ENCODE data around the gene A2M.

The A2M gene

DNA sequence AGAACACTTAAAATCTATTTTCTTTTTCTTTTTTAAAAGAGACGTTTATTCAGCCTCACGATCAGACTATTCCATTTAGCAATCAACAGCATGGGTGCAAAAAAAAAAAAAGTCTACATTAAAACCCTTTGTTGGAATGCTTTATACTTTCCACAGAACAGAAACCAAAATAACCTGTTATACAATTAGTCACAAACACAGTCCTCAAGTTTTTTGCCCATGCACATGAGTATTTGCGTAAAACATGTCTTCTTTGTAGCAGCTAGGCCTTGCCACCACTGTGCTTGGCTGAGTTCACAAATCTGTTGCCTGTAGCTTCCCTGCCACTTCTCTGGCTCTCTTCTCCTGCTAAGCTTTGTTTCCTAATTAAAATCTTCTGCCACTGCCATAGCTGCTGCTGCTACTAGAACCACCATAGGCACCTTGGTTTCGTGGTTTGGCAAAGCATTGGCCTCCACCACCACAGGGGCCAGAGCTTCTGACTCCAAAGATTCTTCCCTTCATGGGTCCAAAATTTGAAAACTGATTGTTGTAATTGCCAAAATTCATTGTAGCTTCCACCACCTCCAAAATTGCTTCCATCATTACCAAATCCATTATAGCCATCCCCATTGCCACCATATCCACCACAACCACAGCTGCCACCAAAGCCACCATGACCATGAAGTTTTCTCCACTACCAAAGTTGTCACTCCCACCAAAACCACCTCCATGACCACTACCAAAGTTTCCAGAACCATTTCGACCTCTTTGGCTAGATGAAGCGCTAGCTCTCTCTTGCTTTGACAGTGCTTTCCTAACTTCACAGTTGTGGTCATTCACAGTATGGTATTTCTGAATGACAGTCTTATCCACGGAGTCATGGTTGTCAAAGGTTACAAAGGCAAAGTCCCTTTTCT lies 88.3 kb downstream of the A2M start:
- peak overlapping the region; percentile 57 to 62 for H3K4me3 Mint-ChIP-seq
- ATAC-seq (replicated peaks), result no peak

DNA sequence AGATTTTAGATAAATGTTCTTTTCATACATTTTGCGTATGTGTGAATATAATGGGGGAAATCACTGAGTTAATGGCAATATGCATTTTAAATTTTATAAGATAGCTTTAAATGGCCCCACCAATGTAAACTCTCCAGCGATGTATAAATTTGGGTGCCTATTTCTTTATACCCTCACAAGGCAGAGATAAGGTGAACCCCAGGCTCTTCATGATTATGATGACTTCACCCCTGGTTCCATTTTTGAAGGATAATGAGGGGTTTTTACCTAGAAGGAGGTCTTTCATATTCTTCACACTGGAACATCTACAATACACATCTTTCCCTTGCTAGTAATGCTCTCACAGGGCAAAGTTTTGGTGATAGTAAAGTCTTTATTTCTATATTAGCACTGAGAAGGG lies 91.2 kb downstream of the A2M start:
- H3K27ac Mint-ChIP-seq, result no peak overlapping the region
- DNase-seq, result no peak
- H3K4me1 Mint-ChIP-seq (ENCODE audit: low read depth in 2 of 2), result peaks cover 25 to 29% of the 10 kb centered on the region in 2 donors
- peaks cover 0 to 3% of the 10 kb centered on the region in 2 donors for H3K9me3 Mint-ChIP-seq
- peak; percentile 1 for ATAC-seq (replicated peaks)
- H3K27me3 Mint-ChIP-seq, result no peaks in the 10 kb centered on the region
- H3K36me3 Mint-ChIP-seq (ENCODE audit: insufficient read depth), result peaks cover 20% of the 10 kb centered on the region
- H3K4me3 Mint-ChIP-seq, result no peak overlapping the region

More for the DNA sequence above, 88.3 kb downstream of the A2M start:
- Mint-ChIP-seq H3K4me1 (ENCODE audit: low read depth in 2 of 2) (peaks cover 28 to 40% of the 10 kb centered on the region in 2 donors), H3K36me3 (ENCODE audit: insufficient read depth) (peaks cover 32% of the 10 kb centered on the region), H3K27ac (peak overlapping the region in 1 of 2 donors; percentile 90), H3K9me3 (peaks cover 0 to 3% of the 10 kb centered on the region in 2 donors), H3K27me3 (no peaks in the 10 kb centered on the region)
- peak; percentile 14 to 28 (median 22) for DNase-seq

- Mint-ChIP-seq H3K36me3 (ENCODE audit: insufficient read depth) (peaks cover 7% of the 10 kb centered on the region), H3K4me1 (ENCODE audit: low read depth in 2 of 2) (peaks cover 14 to 16% of the 10 kb centered on the region in 2 donors), H3K27me3 (no peaks in the 10 kb centered on the region), H3K27ac (no peak overlapping the region), H3K9me3 (no peaks in the 10 kb centered on the region), H3K4me3 (peak overlapping the region in 1 of 2 donors; percentile 10)
- DNase-seq, result no peak
- no peak for ATAC-seq (replicated peaks)
Observed at GRCh38 chr12:9022592-9022991, 93.1 kb downstream of the A2M start.

Measured in effector memory CD8-positive, alpha-beta T cell (primary cell).